ENCODE results near the gene PDCD6IP.
"Not testable (repeated sequence)": the region's sequence is repeated elsewhere in the genome, so short reads cannot be mapped to it uniquely, and the experiment has no call there.

Gene PDCD6IP

GRCh38 chr3:33855884-33856546 lies 57.6 kb downstream of the PDCD6IP start:
- peak; percentile 18 to 41 for ATAC-seq

GRCh38 chr3:33857701-33858100 lies 59.3 kb downstream of the PDCD6IP start:
- ATAC-seq, result not testable (repeated sequence)

GRCh38 chr3:33858131-33858530 lies 59.7 kb downstream of the PDCD6IP start:
- no peak for ATAC-seq

- ATAC-seq, result no peak
Measured at GRCh38 chr3:33860373-33861050, 62.1 kb downstream of the PDCD6IP start.

GRCh38 chr3:33865133-33865532 lies 66.7 kb downstream of the PDCD6IP start:
- ATAC-seq, result no peak

- peak in 1 of 2 donors; percentile 58 for ATAC-seq
Measured at GRCh38 chr3:33868309-33868708, 69.9 kb downstream of the PDCD6IP start.

- no peak for ATAC-seq
Measured at GRCh38 chr3:33869977-33870376, 71.5 kb downstream of the PDCD6IP start.

GRCh38 chr3:33874815-33875214 lies 76.4 kb downstream of the PDCD6IP start:
- no peak for ATAC-seq

- ATAC-seq, result no peak
Measured at GRCh38 chr3:33875680-33876079, 77.2 kb downstream of the PDCD6IP start.

GRCh38 chr3:33877187-33877586 lies 78.8 kb downstream of the PDCD6IP start:
- ATAC-seq, result no peak

GRCh38 chr3:33879540-33879939 lies 81.1 kb downstream of the PDCD6IP start:
- no peak for ATAC-seq

GRCh38 chr3:33881156-33882064 lies 83.0 kb downstream of the PDCD6IP start:
- no peak for ATAC-seq

GRCh38 chr3:33882296-33882695 lies 83.9 kb downstream of the PDCD6IP start:
- ATAC-seq, result no peak

GRCh38 chr3:33883538-33883950 lies 85.1 kb downstream of the PDCD6IP start:
- ATAC-seq, result no peak

- ATAC-seq, result no peak
Measured at GRCh38 chr3:33883951-33884561, 85.6 kb downstream of the PDCD6IP start.

GRCh38 chr3:33884701-33885100 lies 86.3 kb downstream of the PDCD6IP start:
- no peak for ATAC-seq

- ATAC-seq, result no peak
Measured at GRCh38 chr3:33885496-33885895, 87.1 kb downstream of the PDCD6IP start.

- ATAC-seq, result no peak
Measured at GRCh38 chr3:33886015-33886414, 87.6 kb downstream of the PDCD6IP start.

- no peak for ATAC-seq
Measured at GRCh38 chr3:33887478-33887877, 89.0 kb downstream of the PDCD6IP start.

- no peak for ATAC-seq
Measured at GRCh38 chr3:33889394-33890039, 91.1 kb downstream of the PDCD6IP start.

GRCh38 chr3:33892655-33893054 lies 94.2 kb downstream of the PDCD6IP start:
- ATAC-seq, result no peak

- no peak for ATAC-seq
Measured at GRCh38 chr3:33895658-33896057, 97.2 kb downstream of the PDCD6IP start.

Measured in activated CD4-positive, CD25-positive, alpha-beta regulatory T cell treated with anti-CD3 and anti-CD28 coated beads, Interleukin-2, amount 50 U/mL, for 24 hours (primary cell).